Fibroblast of skin of right biceps (primary cell): ENCODE measurements around the gene MACROD2.

Experiments used
- DNase-seq: peaks from one replicate; pipeline ENCODE4 v3.0.0-alpha.2; 2013

Gene MACROD2

GRCh38 chr20:14677455-14677854 lies 682.1 kb downstream of the MACROD2 start:
- no peak for DNase-seq

DNA sequence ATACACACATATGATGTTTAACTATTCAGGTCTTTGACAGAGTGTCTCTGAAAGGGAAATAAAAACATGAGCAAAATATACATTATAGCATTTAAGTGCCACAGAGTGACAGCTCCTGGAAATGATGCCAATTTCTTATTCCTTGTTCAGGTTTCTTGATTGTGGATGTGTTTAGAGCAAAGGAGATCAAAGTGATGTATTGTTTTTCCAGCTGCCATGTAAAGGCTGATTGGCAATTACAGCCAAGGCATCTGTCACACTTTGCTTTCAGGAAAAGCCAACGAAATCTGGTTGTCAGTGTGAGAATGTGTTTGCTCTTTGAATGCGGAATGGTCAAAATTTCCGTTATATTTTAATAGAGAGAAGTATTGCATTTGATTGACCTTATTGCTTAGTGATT lies 689.9 kb downstream of the MACROD2 start:
- no peak for DNase-seq

GRCh38 chr20:14687313-14687712 lies 692.0 kb downstream of the MACROD2 start:
- DNase-seq: peak; percentile 3

GRCh38 chr20:14688005-14688404 lies 692.7 kb downstream of the MACROD2 start:
- no peak for DNase-seq

DNA sequence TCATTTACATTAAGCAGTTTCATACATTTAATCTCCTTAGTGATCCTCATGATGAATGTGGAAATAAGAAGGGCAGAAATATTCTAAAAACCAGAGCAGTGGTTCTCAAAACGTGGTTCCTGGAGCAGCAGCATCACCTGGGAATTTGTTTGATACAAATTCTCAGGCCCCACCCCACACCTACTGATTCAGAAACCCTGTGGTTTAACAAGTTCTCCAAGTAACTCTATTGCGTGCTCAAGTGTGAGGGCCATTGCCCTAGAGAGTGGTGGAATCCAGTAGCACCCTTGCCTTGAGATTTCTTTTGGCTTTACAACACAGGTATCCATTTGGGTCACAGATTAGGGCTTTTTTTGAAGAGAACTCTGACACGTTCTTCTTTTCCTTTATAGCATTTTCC lies 696.7 kb downstream of the MACROD2 start:
- DNase-seq: no peak

- no peak for DNase-seq
Measured at GRCh38 chr20:14696478-14696877, 701.2 kb downstream of the MACROD2 start.

GRCh38 chr20:14696937-14697336 lies 701.6 kb downstream of the MACROD2 start:
- no peak for DNase-seq

- no peak for DNase-seq
Measured at GRCh38 chr20:14698125-14698524, 702.8 kb downstream of the MACROD2 start.

DNA sequence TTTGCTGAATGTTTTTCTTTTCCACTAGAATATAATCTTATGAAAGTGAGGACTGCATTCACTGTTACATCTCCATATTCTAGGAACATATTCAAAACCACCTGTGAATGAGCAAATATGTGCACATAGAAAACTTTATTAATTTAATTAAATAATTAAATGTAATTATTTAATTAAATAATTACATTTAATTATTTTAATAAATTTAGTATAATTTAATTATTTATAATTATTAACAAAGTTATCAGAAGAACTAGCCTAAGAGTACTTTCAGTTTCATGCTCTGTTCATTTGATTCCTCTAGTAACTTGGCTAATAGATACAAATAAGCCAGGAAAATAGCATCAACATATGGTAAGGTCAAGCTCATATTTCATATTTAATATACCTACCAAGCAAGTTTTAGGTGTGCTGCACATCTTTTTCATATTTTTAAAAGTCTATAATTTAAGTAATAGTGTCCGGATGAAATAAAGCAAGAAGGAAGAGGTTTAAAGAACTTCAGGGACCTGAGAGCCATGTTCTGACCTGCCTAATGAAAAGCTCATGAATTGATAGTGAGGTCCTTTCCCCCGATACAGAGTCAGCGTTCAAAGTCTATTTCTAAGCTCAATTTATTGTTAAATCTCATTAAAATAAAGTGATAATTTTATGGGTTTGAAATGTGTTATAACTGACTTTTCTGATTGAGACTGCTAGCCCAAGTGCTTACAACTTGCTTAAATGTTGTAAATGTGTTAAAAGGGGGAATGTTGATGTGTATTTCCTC lies 703.5 kb downstream of the MACROD2 start:
- no peak for DNase-seq

GRCh38 chr20:14700639-14700960 lies 705.3 kb downstream of the MACROD2 start:
- DNase-seq: peak; percentile 44

- no peak for DNase-seq
Measured at GRCh38 chr20:14701326-14701725, 706.0 kb downstream of the MACROD2 start.

- DNase-seq: no peak
Measured at GRCh38 chr20:14706555-14706954, 711.2 kb downstream of the MACROD2 start.

DNA sequence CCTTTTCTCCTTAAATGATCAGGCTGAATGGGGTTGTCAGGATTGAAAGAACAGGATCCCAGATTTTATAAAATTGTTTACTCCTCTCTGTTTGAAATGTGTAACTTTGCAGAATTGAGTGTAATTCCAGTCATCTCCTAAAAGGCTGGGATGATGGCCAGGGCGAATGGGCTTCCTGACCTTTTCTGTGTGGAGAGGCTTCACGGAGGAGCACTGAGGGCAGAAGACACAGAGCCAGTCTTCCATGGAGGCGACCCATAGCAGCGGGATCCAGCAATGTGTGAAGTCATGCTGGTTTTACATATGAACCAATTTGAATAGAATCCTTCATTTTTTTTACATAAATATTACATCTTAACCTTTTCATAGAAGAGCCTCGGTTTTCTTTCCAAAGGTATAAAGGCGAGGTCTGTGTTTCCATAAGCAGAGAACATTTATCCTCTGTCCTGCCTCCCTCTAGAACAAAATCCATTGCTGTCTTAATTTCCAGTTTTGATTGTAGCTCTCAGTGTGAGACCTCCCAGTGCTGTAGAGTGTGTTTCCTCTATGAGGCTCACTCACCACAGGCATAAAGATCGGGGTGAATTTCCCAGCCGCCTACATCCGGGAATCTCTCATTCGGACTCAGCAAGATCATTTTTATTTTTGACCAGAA lies 711.8 kb downstream of the MACROD2 start:
- DNase-seq: no peak

DNA sequence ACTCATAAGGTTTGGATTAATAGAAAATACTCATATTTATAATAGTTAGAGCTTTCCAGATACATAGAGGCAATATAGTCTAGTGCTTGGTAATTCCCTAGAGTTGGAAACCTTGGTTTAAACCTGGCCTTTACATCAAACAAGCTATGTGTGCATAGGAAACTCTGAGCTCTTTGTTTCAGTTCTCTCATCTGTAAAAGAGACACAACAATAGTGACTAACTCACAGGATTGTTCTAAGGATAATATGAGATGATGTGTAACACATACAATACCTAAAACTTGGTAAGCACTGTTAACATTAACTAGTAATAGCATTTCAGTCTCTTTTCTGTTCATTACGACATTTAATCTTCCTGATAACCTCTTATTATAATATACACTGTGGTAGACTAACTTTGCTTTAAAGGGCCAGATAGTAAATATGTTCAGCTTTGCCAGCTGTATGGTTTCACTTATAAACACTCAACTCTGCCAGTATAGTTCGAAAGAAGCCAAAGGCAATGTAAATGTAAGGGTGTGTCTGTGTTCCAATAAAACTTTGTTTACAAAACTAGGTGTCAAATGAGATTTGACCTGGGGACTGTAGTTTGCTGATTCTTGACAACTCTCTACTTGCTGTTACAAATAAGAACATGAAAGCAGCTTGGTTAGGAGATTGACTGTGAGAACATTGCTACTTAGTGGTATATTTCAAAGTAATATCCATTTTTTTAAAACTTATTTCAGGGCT lies 712.7 kb downstream of the MACROD2 start:
- no peak for DNase-seq

DNA sequence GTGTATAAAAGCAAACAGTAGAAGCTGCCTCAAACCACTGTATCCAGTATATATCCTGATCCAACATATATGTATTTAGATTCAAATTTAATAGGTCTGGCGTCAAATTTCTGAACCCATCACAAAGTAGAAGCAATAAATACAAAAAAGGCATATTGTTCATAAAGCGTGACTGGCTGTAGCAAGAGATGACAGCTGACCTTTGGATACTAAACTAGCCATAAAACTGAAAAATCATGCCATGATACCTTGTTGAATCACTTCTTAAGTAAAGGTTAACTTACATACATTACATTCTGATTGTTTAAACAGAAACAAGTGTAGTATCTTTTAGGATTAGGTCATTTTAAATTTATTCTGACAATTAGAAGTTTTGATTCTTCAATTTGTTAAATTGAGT lies 714.1 kb downstream of the MACROD2 start:
- DNase-seq: no peak

DNA sequence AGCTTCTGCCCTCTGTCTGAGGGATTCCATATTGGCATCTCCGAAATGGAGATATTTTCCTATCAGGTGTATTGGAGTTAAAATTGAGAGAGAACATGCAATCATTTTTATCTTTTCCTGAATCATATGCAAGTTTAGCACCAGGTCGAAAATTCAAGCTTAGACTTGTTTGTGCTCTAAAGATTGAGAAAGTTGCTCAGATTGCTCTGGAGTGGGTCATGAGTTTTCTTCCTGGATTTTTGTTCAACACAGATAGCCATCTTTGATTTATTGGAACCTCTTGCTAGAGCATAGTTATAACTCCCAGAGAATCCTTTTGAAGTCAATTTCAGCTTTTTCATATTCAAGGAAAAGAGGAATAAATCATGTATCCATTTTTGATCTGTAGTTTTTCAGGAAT lies 715.6 kb downstream of the MACROD2 start:
- no peak for DNase-seq

- peak; percentile 4 for DNase-seq
Measured at GRCh38 chr20:14711652-14712051, 716.3 kb downstream of the MACROD2 start.

GRCh38 chr20:14712302-14712739 lies 717.0 kb downstream of the MACROD2 start:
- DNase-seq: peak; percentile 68

DNA sequence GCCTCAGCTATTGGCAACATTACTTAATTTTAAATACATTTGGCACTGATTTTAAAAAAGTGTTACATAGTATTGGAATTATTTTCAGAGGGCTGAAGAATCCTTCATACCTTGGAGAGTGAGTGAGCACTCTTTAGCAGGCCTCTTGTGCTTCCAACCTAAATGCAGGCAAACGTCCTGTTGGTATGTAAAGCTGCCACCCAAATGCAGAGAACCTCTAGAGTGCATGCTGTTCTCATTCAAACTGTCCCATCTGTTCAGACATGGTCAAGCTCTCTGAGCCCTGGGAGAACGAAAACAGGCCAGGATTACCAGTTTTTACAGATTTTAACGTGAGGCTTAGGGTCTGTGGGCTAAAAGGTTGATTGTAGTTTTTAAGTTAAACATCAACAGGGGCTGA lies 720.1 kb downstream of the MACROD2 start:
- no peak for DNase-seq

DNA sequence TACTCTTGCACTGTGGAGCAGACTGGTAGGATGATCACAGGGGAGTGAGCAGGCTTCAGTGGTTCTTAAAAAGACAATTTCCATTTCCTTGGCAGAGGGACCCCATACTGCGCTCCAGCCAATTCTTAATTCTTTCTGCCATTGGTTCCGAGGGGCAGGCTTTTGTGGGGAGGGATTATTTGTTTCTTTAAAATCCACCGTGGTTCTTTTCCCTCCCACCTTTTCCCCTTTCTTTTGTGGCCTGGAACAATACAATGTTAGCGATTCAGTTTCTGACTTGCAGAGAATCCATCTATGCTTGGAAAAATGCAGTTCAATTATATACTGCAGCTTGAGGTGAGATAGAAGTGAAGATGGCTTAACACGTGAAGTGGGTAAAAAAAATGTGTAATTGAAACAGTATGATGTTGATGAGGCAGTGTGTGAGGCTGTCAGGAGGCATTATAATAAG lies 721.1 kb downstream of the MACROD2 start:
- DNase-seq: no peak

GRCh38 chr20:14717134-14717999 lies 722.1 kb downstream of the MACROD2 start:
- DNase-seq: no peak

GRCh38 chr20:14720251-14720650 lies 724.9 kb downstream of the MACROD2 start:
- DNase-seq: no peak

GRCh38 chr20:14721926-14722452 lies 726.7 kb downstream of the MACROD2 start:
- peak; percentile 1 for DNase-seq
